K562 (cell line): ENCODE measurements around the gene C9. TPM values are rescaled to one million over a fixed set of nuclear protein-coding genes. Genes with fewer than 3 reads are reported as not detected.

Experiments used
- BMI1 ChIP-seq: fragments of 150-350 bp; IDR thresholded peaks from 2 replicates; pipeline ENCODE4 v1.6.1; 2014; ENCODE audit warnings: low read length
- ERF ChIP-seq: fragments of 450-650 bp; formaldehyde crosslinking; IDR thresholded peaks from 2 replicates; pipeline ENCODE4 v1.4.0; 2020; ENCODE audit warnings: mild to moderate bottlenecking, mixed read lengths
- HMG20A ChIP-seq: fragments of 450-650 bp; formaldehyde crosslinking; conservative IDR thresholded peaks from 2 replicates; pipeline ENCODE4 v1.4.0; 2020; ENCODE audit warnings: mild to moderate bottlenecking, mixed read lengths
- MECOM ChIP-seq: fragments of 250-450 bp; sonication (Bioruptor Pico); IDR thresholded peaks from 2 replicates; pipeline ENCODE4 v1.8.0; 2022; ENCODE audit warnings: inconsistent platforms
- SUPT5H ChIP-seq: fragments of 450-650 bp; IDR thresholded peaks from 2 replicates; pipeline ENCODE4 v1.6.1; 2016
- ZBTB5 ChIP-seq: fragments of 450-650 bp; IDR thresholded peaks from 2 replicates; pipeline ENCODE4 v1.6.1; 2017; ENCODE audit warnings: antibody characterized with exemption
- ZNF445 ChIP-seq: fragments of 250-450 bp; sonication (Bioruptor Pico); IDR thresholded peaks from 2 replicates; pipeline ENCODE4 v1.4.0; 2020; ENCODE audit warnings: low read depth, mild to moderate bottlenecking, moderate library complexity
- polyA plus RNA-seq, 8 experiments: library from polyadenylated mRNA; depleted of rRNA in 4 of 8; stranded (reverse) in 5 of 8; unstranded in 3 of 8; fragments of >200 nt; fragmentation: Nextera tagmentation in 2 of 8; fragmentation: Illumina TruSeq in 1 of 8; extraction: Ambion mirVana in 2 of 8; extraction: Trizol in 1 of 8; gene quantifications; 2 replicates each; pipeline versions ENCODE4 v1.2.1 to v1.2.3, GENCODE V29; 2011 to 2014; ENCODE audit warnings: inconsistent platforms in 1 of 8, missing spikeins in 1 of 8
- total RNA-seq, 7 experiments: library from RNA; depleted of rRNA in 6 of 7; stranded (reverse); fragments of >200 nt in 6 of 7; fragmentation: Illumina TruSeq in 2 of 7; extraction: Trizol in 2 of 7; gene quantifications; 2 replicates each; pipeline versions ENCODE4 v1.2.1 to v1.2.3, GENCODE V29; 2011 to 2021; ENCODE audit warnings: low replicate concordance in 1 of 7
- TF ChIP-seq, protein P1 (sequence below), 2 experiments: IDR thresholded peaks; 2 replicates each; pipeline ENCODE4 v1.6.1; 2012; ENCODE audit warnings: improper control_type of control experiment in 2 of 2, low read depth in 2 of 2, low read length in 2 of 2, borderline replicate concordance in 1 of 2
- TF ChIP-seq, protein P2 (sequence below): conservative IDR thresholded peaks from 2 replicates; pipeline ENCODE4 v1.6.1; 2011; ENCODE audit warnings: low read depth, mild to moderate bottlenecking, low read length; ENCODE audit not compliant: control insufficient read depth
- TF ChIP-seq, protein P3 (sequence below): fragments of 450-650 bp; IDR thresholded peaks from 2 replicates; pipeline ENCODE4 v1.6.1; 2016; ENCODE audit warnings: mild to moderate bottlenecking, moderate library complexity

C9 gene
- total and polyA plus RNA-seq, 9 of the 15 experiments (the other 6 are each of a cell fraction or from before 2014, with no cell fraction given), result 0.08 to 0.38 TPM; not detected in 7

DNA sequence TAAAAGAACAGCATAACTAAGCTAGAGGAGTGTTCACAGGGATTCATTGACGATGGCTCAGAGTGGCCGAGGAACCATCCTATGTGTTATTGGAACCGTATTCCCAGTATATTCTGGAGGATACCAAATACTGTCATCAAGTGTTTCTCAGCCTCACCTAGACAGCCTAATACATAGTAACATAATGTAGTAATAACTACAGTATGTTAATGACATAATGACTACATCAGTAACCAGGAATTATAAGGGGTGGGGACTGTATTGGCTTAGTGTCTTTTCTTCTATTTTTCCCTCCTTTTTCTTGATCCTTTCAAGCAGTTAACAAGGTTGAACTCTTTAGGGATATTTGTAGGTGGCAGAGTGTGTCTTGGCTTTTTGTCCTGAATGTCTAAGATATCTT, 26.6 kb upstream of the C9 start (continued):
- TF ChIP-seq, protein P1, sequence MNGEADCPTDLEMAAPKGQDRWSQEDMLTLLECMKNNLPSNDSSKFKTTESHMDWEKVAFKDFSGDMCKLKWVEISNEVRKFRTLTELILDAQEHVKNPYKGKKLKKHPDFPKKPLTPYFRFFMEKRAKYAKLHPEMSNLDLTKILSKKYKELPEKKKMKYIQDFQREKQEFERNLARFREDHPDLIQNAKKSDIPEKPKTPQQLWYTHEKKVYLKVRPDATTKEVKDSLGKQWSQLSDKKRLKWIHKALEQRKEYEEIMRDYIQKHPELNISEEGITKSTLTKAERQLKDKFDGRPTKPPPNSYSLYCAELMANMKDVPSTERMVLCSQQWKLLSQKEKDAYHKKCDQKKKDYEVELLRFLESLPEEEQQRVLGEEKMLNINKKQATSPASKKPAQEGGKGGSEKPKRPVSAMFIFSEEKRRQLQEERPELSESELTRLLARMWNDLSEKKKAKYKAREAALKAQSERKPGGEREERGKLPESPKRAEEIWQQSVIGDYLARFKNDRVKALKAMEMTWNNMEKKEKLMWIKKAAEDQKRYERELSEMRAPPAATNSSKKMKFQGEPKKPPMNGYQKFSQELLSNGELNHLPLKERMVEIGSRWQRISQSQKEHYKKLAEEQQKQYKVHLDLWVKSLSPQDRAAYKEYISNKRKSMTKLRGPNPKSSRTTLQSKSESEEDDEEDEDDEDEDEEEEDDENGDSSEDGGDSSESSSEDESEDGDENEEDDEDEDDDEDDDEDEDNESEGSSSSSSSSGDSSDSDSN (IDR thresholded peaks at IDR 0.05; ENCODE audit: borderline replicate concordance in 1 of 2, low read depth in 2 of 2, low read length in 2 of 2), result no peak
- TF ChIP-seq BMI1 (no peak), HMG20A (no peak), ZBTB5 (no peak), ERF (CRISPR knock-in tag) (no peak), SUPT5H (no peak), MECOM (CRISPR knock-in tag) (no peak), ZNF445 (CRISPR knock-in tag) (no peak)
- TF ChIP-seq, protein P2, sequence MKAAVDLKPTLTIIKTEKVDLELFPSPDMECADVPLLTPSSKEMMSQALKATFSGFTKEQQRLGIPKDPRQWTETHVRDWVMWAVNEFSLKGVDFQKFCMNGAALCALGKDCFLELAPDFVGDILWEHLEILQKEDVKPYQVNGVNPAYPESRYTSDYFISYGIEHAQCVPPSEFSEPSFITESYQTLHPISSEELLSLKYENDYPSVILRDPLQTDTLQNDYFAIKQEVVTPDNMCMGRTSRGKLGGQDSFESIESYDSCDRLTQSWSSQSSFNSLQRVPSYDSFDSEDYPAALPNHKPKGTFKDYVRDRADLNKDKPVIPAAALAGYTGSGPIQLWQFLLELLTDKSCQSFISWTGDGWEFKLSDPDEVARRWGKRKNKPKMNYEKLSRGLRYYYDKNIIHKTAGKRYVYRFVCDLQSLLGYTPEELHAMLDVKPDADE, result no peak
- TF ChIP-seq, protein P3, sequence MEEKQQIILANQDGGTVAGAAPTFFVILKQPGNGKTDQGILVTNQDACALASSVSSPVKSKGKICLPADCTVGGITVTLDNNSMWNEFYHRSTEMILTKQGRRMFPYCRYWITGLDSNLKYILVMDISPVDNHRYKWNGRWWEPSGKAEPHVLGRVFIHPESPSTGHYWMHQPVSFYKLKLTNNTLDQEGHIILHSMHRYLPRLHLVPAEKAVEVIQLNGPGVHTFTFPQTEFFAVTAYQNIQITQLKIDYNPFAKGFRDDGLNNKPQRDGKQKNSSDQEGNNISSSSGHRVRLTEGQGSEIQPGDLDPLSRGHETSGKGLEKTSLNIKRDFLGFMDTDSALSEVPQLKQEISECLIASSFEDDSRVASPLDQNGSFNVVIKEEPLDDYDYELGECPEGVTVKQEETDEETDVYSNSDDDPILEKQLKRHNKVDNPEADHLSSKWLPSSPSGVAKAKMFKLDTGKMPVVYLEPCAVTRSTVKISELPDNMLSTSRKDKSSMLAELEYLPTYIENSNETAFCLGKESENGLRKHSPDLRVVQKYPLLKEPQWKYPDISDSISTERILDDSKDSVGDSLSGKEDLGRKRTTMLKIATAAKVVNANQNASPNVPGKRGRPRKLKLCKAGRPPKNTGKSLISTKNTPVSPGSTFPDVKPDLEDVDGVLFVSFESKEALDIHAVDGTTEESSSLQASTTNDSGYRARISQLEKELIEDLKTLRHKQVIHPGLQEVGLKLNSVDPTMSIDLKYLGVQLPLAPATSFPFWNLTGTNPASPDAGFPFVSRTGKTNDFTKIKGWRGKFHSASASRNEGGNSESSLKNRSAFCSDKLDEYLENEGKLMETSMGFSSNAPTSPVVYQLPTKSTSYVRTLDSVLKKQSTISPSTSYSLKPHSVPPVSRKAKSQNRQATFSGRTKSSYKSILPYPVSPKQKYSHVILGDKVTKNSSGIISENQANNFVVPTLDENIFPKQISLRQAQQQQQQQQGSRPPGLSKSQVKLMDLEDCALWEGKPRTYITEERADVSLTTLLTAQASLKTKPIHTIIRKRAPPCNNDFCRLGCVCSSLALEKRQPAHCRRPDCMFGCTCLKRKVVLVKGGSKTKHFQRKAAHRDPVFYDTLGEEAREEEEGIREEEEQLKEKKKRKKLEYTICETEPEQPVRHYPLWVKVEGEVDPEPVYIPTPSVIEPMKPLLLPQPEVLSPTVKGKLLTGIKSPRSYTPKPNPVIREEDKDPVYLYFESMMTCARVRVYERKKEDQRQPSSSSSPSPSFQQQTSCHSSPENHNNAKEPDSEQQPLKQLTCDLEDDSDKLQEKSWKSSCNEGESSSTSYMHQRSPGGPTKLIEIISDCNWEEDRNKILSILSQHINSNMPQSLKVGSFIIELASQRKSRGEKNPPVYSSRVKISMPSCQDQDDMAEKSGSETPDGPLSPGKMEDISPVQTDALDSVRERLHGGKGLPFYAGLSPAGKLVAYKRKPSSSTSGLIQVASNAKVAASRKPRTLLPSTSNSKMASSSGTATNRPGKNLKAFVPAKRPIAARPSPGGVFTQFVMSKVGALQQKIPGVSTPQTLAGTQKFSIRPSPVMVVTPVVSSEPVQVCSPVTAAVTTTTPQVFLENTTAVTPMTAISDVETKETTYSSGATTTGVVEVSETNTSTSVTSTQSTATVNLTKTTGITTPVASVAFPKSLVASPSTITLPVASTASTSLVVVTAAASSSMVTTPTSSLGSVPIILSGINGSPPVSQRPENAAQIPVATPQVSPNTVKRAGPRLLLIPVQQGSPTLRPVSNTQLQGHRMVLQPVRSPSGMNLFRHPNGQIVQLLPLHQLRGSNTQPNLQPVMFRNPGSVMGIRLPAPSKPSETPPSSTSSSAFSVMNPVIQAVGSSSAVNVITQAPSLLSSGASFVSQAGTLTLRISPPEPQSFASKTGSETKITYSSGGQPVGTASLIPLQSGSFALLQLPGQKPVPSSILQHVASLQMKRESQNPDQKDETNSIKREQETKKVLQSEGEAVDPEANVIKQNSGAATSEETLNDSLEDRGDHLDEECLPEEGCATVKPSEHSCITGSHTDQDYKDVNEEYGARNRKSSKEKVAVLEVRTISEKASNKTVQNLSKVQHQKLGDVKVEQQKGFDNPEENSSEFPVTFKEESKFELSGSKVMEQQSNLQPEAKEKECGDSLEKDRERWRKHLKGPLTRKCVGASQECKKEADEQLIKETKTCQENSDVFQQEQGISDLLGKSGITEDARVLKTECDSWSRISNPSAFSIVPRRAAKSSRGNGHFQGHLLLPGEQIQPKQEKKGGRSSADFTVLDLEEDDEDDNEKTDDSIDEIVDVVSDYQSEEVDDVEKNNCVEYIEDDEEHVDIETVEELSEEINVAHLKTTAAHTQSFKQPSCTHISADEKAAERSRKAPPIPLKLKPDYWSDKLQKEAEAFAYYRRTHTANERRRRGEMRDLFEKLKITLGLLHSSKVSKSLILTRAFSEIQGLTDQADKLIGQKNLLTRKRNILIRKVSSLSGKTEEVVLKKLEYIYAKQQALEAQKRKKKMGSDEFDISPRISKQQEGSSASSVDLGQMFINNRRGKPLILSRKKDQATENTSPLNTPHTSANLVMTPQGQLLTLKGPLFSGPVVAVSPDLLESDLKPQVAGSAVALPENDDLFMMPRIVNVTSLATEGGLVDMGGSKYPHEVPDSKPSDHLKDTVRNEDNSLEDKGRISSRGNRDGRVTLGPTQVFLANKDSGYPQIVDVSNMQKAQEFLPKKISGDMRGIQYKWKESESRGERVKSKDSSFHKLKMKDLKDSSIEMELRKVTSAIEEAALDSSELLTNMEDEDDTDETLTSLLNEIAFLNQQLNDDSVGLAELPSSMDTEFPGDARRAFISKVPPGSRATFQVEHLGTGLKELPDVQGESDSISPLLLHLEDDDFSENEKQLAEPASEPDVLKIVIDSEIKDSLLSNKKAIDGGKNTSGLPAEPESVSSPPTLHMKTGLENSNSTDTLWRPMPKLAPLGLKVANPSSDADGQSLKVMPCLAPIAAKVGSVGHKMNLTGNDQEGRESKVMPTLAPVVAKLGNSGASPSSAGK, result no peak
